ENCODE data around the gene IGHMBP2. TPM values are rescaled to one million over a fixed set of nuclear protein-coding genes. Genes with fewer than 3 reads are reported as not detected.

Gene IGHMBP2
- total RNA-seq, 1 experiment from 2014 or later: 10.3 TPM

GRCh38 chr11:68927280-68928135, 23.8 kb downstream of the IGHMBP2 start:
- no peak for DNase-seq (ENCODE audit: low read depth)

- no peak for DNase-seq (ENCODE audit: low read depth)
Observed at GRCh38 chr11:68928136-68928880, 24.6 kb downstream of the IGHMBP2 start.

GRCh38 chr11:68929135-68929534, 25.4 kb downstream of the IGHMBP2 start:
- no peak for DNase-seq (ENCODE audit: low read depth)

GRCh38 chr11:68929706-68930570, 26.2 kb downstream of the IGHMBP2 start:
- DNase-seq (ENCODE audit: low read depth): no peak

GRCh38 chr11:68930991-68931855, 27.5 kb downstream of the IGHMBP2 start:
- DNase-seq (ENCODE audit: low read depth): no peak

- DNase-seq (ENCODE audit: low read depth): no peak
Observed at GRCh38 chr11:68931911-68932310, 28.2 kb downstream of the IGHMBP2 start.

- DNase-seq (ENCODE audit: low read depth): no peak
Observed at GRCh38 chr11:68932358-68932757, 28.7 kb downstream of the IGHMBP2 start.

- DNase-seq (ENCODE audit: low read depth): no peak
Observed at GRCh38 chr11:68932933-68933577, 29.4 kb downstream of the IGHMBP2 start.

GRCh38 chr11:68933605-68934320, 30.1 kb downstream of the IGHMBP2 start:
- DNase-seq (ENCODE audit: low read depth): no peak

- no peak for DNase-seq (ENCODE audit: low read depth)
Observed at GRCh38 chr11:68934321-68934645, 30.6 kb downstream of the IGHMBP2 start.

GRCh38 chr11:68934666-68935065, 31.0 kb downstream of the IGHMBP2 start:
- no peak for DNase-seq (ENCODE audit: low read depth)

GRCh38 chr11:68935066-68935465, 31.4 kb downstream of the IGHMBP2 start:
- no peak for DNase-seq (ENCODE audit: low read depth)

GRCh38 chr11:68935516-68936357, 32.0 kb downstream of the IGHMBP2 start:
- no peak for DNase-seq (ENCODE audit: low read depth)

- no peak for DNase-seq (ENCODE audit: low read depth)
Observed at GRCh38 chr11:68936358-68936636, 32.6 kb downstream of the IGHMBP2 start.

GRCh38 chr11:68936676-68937620, 33.3 kb downstream of the IGHMBP2 start:
- no peak for DNase-seq (ENCODE audit: low read depth)

- DNase-seq (ENCODE audit: low read depth): no peak
Observed at GRCh38 chr11:68938088-68938487, 34.4 kb downstream of the IGHMBP2 start.

- no peak for DNase-seq (ENCODE audit: low read depth)
Observed at GRCh38 chr11:68938816-68939582, 35.3 kb downstream of the IGHMBP2 start.
